GM12878 (cell line): ENCODE measurements around the gene ARMC2. TPM values are rescaled to one million over a fixed set of nuclear protein-coding genes. Genes with fewer than 3 reads are reported as not detected.

Source experiments
- ATAC-seq: fragments of 200-7000 bp; cut with Tn5 transposase; 3 replicates; pipeline ENCODE4 v1.9.1; 2020; ENCODE audit warnings: mild to moderate bottlenecking, moderate library complexity
- BruUV-seq: library from RNA; stranded (reverse); fragments of 400-500 nt; replicated peaks from 2 replicates; lab custom pipeline; 2021; lab: Mats Ljungman, UMichigan
- CTCF ChIA-PET: fragments of 300-600 bp; sonication (Branson Sonifier 250); formaldehyde crosslinking; extraction: SDS; loops from one replicate; lab custom pipeline; 2021; ENCODE audit warnings: inconsistent platforms; lab: Yijun Ruan, JAX
- POLR2A ChIA-PET: fragments of 350-600 bp; formaldehyde crosslinking; extraction: SDS; loops from one replicate; lab custom pipeline; 2021; ENCODE audit warnings: inconsistent platforms; lab: Charles Lee
- RAD21 ChIA-PET: fragments of 300-600 bp; sonication (Branson Sonifier 250); formaldehyde crosslinking; loops from one replicate; lab custom pipeline; 2023; ENCODE audit warnings: antibody characterized with exemption; ENCODE audit not compliant: unreplicated experiment; lab: Charles Lee
- SMC1A ChIA-PET: fragments of 300-600 bp; sonication (Branson Sonifier 250); formaldehyde crosslinking; loops from one replicate; lab custom pipeline; 2023; ENCODE audit not compliant: unreplicated experiment, uncharacterized antibody; lab: Charles Lee
- DNase-seq: peaks from one replicate; pipeline ENCODE4 v3.0.0-alpha.2; 2011; ENCODE audit warnings: low read depth, low spot score
- FAIRE-seq: peaks from 3 replicates; lab custom pipeline; 2011; peaks lifted over from hg19 to GRCh38; lab: Jason Lieb, UNC
- H2AFZ ChIP-seq: 2 replicates; pipeline ENCODE4 v1.6.0; 2011; ENCODE audit warnings: low read depth, low read length, control low read depth; ENCODE audit not compliant: control insufficient read depth
- H3K27ac ChIP-seq: 2 replicates; pipeline ENCODE4 v1.5.1; 2011; ENCODE audit warnings: control low read depth; ENCODE audit not compliant: control insufficient read depth, insufficient read depth
- H3K27me3 ChIP-seq, 2 experiments: replicated peaks in 1 of 2; 2 replicates each; pipeline versions ENCODE4 v1.6.0 to v1.6.1; 2011; ENCODE audit warnings: low read length in 1 of 2; ENCODE audit not compliant: control insufficient read depth in 2 of 2, insufficient read depth in 2 of 2
- H3K36me3 ChIP-seq, 2 experiments: 2 replicates each; pipeline ENCODE4 v1.5.1; 2011; ENCODE audit warnings: low read length in 1 of 2; ENCODE audit not compliant: control insufficient read depth in 2 of 2, insufficient read depth in 2 of 2
- H3K4me1 ChIP-seq: 2 replicates; pipeline ENCODE4 v1.6.1; 2011; ENCODE audit warnings: mild to moderate bottlenecking, low read length, moderate library complexity, mixed read lengths; ENCODE audit not compliant: control insufficient read depth, insufficient read depth
- H3K4me2 ChIP-seq: 2 replicates; pipeline ENCODE4 v1.6.0; 2011; ENCODE audit warnings: control low read depth; ENCODE audit not compliant: control insufficient read depth, insufficient read depth
- H3K4me3 ChIP-seq: fragments of 200-600 bp; sonication (generic); 2 replicates; pipeline ENCODE4 v1.5.1; 2016
- H3K79me2 ChIP-seq: 2 replicates; pipeline ENCODE4 v1.6.0; 2011; ENCODE audit warnings: low read length; ENCODE audit not compliant: control insufficient read depth, insufficient read depth
- H3K9ac ChIP-seq: 2 replicates; pipeline ENCODE4 v1.8.0; 2011; ENCODE audit warnings: low read length, control low read depth, mixed read lengths; ENCODE audit not compliant: control insufficient read depth, insufficient read depth
- H3K9me3 ChIP-seq: replicated peaks from 3 replicates; pipeline ENCODE4 v1.5.1; 2011; ENCODE audit warnings: mild to moderate bottlenecking, low read length; ENCODE audit not compliant: control insufficient read depth, insufficient read depth
- H4K20me1 ChIP-seq: 2 replicates; pipeline ENCODE4 v1.6.0; 2011; ENCODE audit not compliant: control insufficient read depth, insufficient read depth
- CREB1 ChIP-seq: IDR thresholded peaks from 2 replicates; pipeline ENCODE4 v1.6.1; 2012; ENCODE audit warnings: low read depth, mild to moderate bottlenecking, inconsistent platforms
- GATAD2B ChIP-seq: fragments of 450-650 bp; conservative IDR thresholded peaks from 2 replicates; pipeline ENCODE4 v1.6.1; 2017; ENCODE audit warnings: low read depth, mild to moderate bottlenecking, moderate library complexity
- HDGF ChIP-seq: fragments of 450-650 bp; IDR thresholded peaks from 2 replicates; pipeline ENCODE4 v1.6.1; 2016; ENCODE audit warnings: antibody characterized with exemption
- IKZF1 ChIP-seq: fragments of 450-650 bp; conservative IDR thresholded peaks from 2 replicates; pipeline ENCODE4 v1.6.1; 2017; ENCODE audit warnings: antibody characterized with exemption, mild to moderate bottlenecking
- IKZF2 ChIP-seq, 2 experiments: fragments of 450-650 bp; IDR thresholded peaks; 2 replicates each; pipeline ENCODE4 v1.6.1; 2017; ENCODE audit warnings: mild to moderate bottlenecking in 2 of 2, moderate library complexity in 2 of 2
- IRF4 ChIP-seq: IDR thresholded peaks from 2 replicates; pipeline ENCODE4 v1.6.1; 2011; ENCODE audit warnings: low read depth, low read length
- JUNB ChIP-seq: IDR thresholded peaks from 2 replicates; pipeline ENCODE4 v1.6.1; 2016; ENCODE audit warnings: antibody characterized with exemption, mild to moderate bottlenecking
- NFIC ChIP-seq: IDR thresholded peaks from 2 replicates; pipeline ENCODE4 v1.6.1; 2012; ENCODE audit warnings: low read depth, mild to moderate bottlenecking, inconsistent platforms, low read length, moderate library complexity
- RAD51 ChIP-seq: fragments of 450-650 bp; IDR thresholded peaks from 2 replicates; pipeline ENCODE4 v1.6.1; 2016; ENCODE audit warnings: moderate library complexity, mild to moderate bottlenecking, inconsistent platforms
- RELA ChIP-seq: fragments of 450-650 bp; IDR thresholded peaks from 2 replicates; pipeline ENCODE4 v1.8.0; 2014; ENCODE audit warnings: borderline replicate concordance; ENCODE audit not compliant: partially characterized antibody
- REST ChIP-seq: IDR thresholded peaks from 2 replicates; pipeline ENCODE4 v1.6.1; 2012; ENCODE audit warnings: mild to moderate bottlenecking, low read depth, low read length
- SMAD1 ChIP-seq: fragments of 450-650 bp; IDR thresholded peaks from 2 replicates; pipeline ENCODE4 v1.6.1; 2018; ENCODE audit warnings: mild to moderate bottlenecking, low read depth; ENCODE audit not compliant: partially characterized antibody
- SREBF2 ChIP-seq: IDR thresholded peaks from 2 replicates; pipeline ENCODE4 v1.6.1; 2012; ENCODE audit warnings: mild to moderate bottlenecking, low read length
- STAT3 ChIP-seq: IDR thresholded peaks from 2 replicates; pipeline ENCODE4 v1.6.1; 2011; ENCODE audit warnings: low read depth, low read length, improper control_type of control experiment
- SUZ12 ChIP-seq: fragments of 200-600 bp; sonication (generic); IDR thresholded peaks from one replicate; pipeline ENCODE4 v1.6.1; 2018; ENCODE audit warnings: antibody characterized with exemption, mild to moderate bottlenecking; ENCODE audit not compliant: unreplicated experiment
- TCF12 ChIP-seq: IDR thresholded peaks from 2 replicates; pipeline ENCODE4 v1.6.1; 2011; ENCODE audit warnings: low read depth, mild to moderate bottlenecking, low read length
- TCF3 ChIP-seq: IDR thresholded peaks from 2 replicates; pipeline ENCODE4 v1.6.1; 2012; ENCODE audit warnings: low read depth, mild to moderate bottlenecking, low read length, borderline replicate concordance; ENCODE audit not compliant: insufficient read depth
- ZNF207 ChIP-seq: fragments of 450-650 bp; IDR thresholded peaks from 2 replicates; pipeline ENCODE4 v1.6.1; 2014; ENCODE audit warnings: antibody characterized with exemption, mild to moderate bottlenecking, borderline replicate concordance
- ZNF592 ChIP-seq: fragments of 450-650 bp; IDR thresholded peaks from 2 replicates; pipeline ENCODE4 v1.6.1; 2017; ENCODE audit warnings: mild to moderate bottlenecking, moderate library complexity
- WGBS: methylation state at CpG from one replicate; pipeline ENCODE4 v1.1.6; 2016; ENCODE audit warnings: low lambda C conversion rate; ENCODE audit not compliant: insufficient replicate concordance, insufficient coverage; ENCODE audit errors: missing lambda C conversion rate; 5-methylcytosine and 5-hydroxymethylcytosine counted together
- in situ Hi-C: fragments of 300-500 bp; cut with MboI; formaldehyde crosslinking; loops from 9 replicates; pipeline ENCODE4 v1.14.3; 2018; ENCODE audit warnings: mixed read lengths
- intact Hi-C: fragments of 100-400 bp; cut with micrococcal nuclease; formaldehyde crosslinking; loops from one replicate; pipeline ENCODE4 v1.14.2; 2022; ENCODE audit not compliant: unreplicated experiment
- polyA plus RNA-seq, 11 experiments: library from polyadenylated mRNA; depleted of rRNA in 4 of 11; unstranded in 6 of 11; stranded (reverse) in 5 of 11; fragments of >200 nt; fragmentation: Nextera tagmentation in 4 of 11; fragmentation: Illumina TruSeq in 1 of 11; extraction: Ambion mirVana in 4 of 11; extraction: Trizol in 1 of 11; gene quantifications; 1 replicate in 1 of 11; 2 replicates in 10 of 11; pipeline versions ENCODE4 v1.2.1 to v1.2.3, GENCODE V29; 2011 to 2016; ENCODE audit warnings: inconsistent platforms in 2 of 11, missing spikeins in 2 of 11, low read depth in 1 of 11
- total RNA-seq, 4 experiments: library from RNA; depleted of rRNA in 3 of 4; stranded (reverse); fragments of >200 nt in 3 of 4; fragmentation: Illumina TruSeq in 1 of 4; extraction: Trizol in 1 of 4; gene quantifications; 2 replicates each; pipeline versions ENCODE4 v1.2.1 to v1.2.3, GENCODE V29; 2013 to 2021

ARMC2 gene
- total and polyA plus RNA-seq, 10 of the 15 experiments (the other 5 are each of a cell fraction or from before 2014, with no cell fraction given) = 0.06 to 0.33 (median 0.21) TPM; not detected in 5

GRCh38 chr6:108846628-108847027, 1.6 kb upstream of the ARMC2 start:
- no TSS peak for BruUV-seq
- 36% methylated on average over 1 of the region's 1 CpG for WGBS

More at GRCh38 chr6:108846628-108847027, 1.6 kb upstream of the ARMC2 start:
- SMC1A ChIA-PET = interaction anchor here (1.2 to 2.1 kb wide), 3 partner anchors 10 to 225 kb away, joined by 3 to 7 read pairs (median 4); no protein-coding TSS in a partner anchor
- Histone ChIP-seq H3K4me2 (no peak overlapping the region), H3K4me1 (no peaks in the 10 kb centered on the region; the same call in 1 of the 2 replicates), H3K27ac (no peak overlapping the region), H3K36me3 (no peaks in the 10 kb centered on the region), H3K9ac (no peak overlapping the region), H3K79me2 (no peaks in the 10 kb centered on the region), H2AFZ (no peak overlapping the region), H3K4me3 (no peak overlapping the region), H3K9me3 (no peaks in the 10 kb centered on the region; the same call in 2 of the 3 replicates), H3K27me3 (peaks cover 3 to 14% of the 10 kb centered on the region in 2 experiments; a peak in 3 of 4 replicates), H4K20me1 (no peaks in the 10 kb centered on the region)
- POLR2A ChIA-PET = no interaction called here
- in situ Hi-C loops = no loop called here
- DNase-seq (no peak), ATAC-seq (no peak), FAIRE-seq (no peak)
- TF ChIP-seq RELA = no peak
- TF ChIP-seq TCF12 = no peak
- TF ChIP-seq RAD51 = no peak
- TF ChIP-seq CREB1 = no peak
- TF ChIP-seq ZNF207 = no peak
- no peak for TF ChIP-seq IRF4
- no peak for TF ChIP-seq IKZF2 (IDR thresholded peaks at IDR 0.05)
- no peak for TF ChIP-seq ZNF592
- no peak for TF ChIP-seq JUNB
- no peak for TF ChIP-seq GATAD2B
- no peak for TF ChIP-seq IKZF1
- no peak for TF ChIP-seq SMAD1
- no peak for TF ChIP-seq SREBF2
- no peak for TF ChIP-seq HDGF
- no peak for TF ChIP-seq TCF3
- no peak for TF ChIP-seq STAT3
- TF ChIP-seq SUZ12 = no peak
- no peak for TF ChIP-seq NFIC
- no peak for TF ChIP-seq REST
- CTCF ChIA-PET = interaction anchor here (0.5 to 3.7 kb wide), 4 partner anchors 11 to 305 kb away, joined by 3 to 18 read pairs (median 5); no protein-coding TSS in a partner anchor
- RAD21 ChIA-PET = interaction anchor here (1.0 kb wide), 1 partner anchor 11 kb away, joined by 3 read pairs; no protein-coding TSS in a partner anchor
- intact Hi-C loops = no loop called here
